Measurements from ENCODE around the gene LTBP3. TPM values are rescaled to one million over a fixed set of nuclear protein-coding genes. Genes with fewer than 3 reads are reported as not detected.
A peak's percentile ranks its signal among the peaks of the same experiment; 100 is the strongest.

LTBP3 gene
- total and polyA plus RNA-seq, 2 of the 13 experiments (the other 11 are each of a cell fraction or from before 2014, with no cell fraction given), result 12.2 to 68.1 TPM

- TF ChIP-seq FOXJ3 (CRISPR knock-in tag; IDR thresholded peaks at IDR 0.05; ENCODE audit: borderline replicate concordance) (no peak), HOXA7 (CRISPR knock-in tag; IDR thresholded peaks at IDR 0.05) (no peak), SALL1 (CRISPR knock-in tag; IDR thresholded peaks at IDR 0.05) (peak; percentile 94), RXRA (CRISPR knock-in tag; IDR thresholded peaks at IDR 0.05) (peak; percentile 86; the same call in 1 of the 2 replicates), MTF2 (CRISPR knock-in tag; IDR thresholded peaks at IDR 0.05; ENCODE audit: borderline replicate concordance) (no peak; the same call in 1 of the 2 replicates), ATF7-NPFF (CRISPR knock-in tag; IDR thresholded peaks at IDR 0.05; ENCODE audit: low read depth) (peak; percentile 37; the same call in 1 of the 2 replicates), ZSCAN12 (CRISPR knock-in tag; IDR thresholded peaks at IDR 0.05) (no peak), PTBP1 (IDR thresholded peaks at IDR 0.05; ENCODE audit: low read depth, low read length, poor library complexity, severe bottlenecking) (no peak), MIER3 (CRISPR knock-in tag; IDR thresholded peaks at IDR 0.05; ENCODE audit: borderline replicate concordance) (no peak), ATF5 (CRISPR knock-in tag; IDR thresholded peaks at IDR 0.05; ENCODE audit: low read depth) (no peak), PRDM4 (CRISPR knock-in tag; IDR thresholded peaks at IDR 0.05; ENCODE audit: borderline replicate concordance) (no peak), CENPT (CRISPR knock-in tag; IDR thresholded peaks at IDR 0.05; ENCODE audit: low read depth) (no peak), IRF9 (CRISPR knock-in tag; IDR thresholded peaks at IDR 0.05; ENCODE audit: borderline replicate concordance) (no peak; the same call in 1 of the 2 replicates), ZFP82 (CRISPR knock-in tag; IDR thresholded peaks at IDR 0.05; ENCODE audit: borderline replicate concordance) (no peak; the same call in none of the 2 replicates), ZNF782 (CRISPR knock-in tag; IDR thresholded peaks at IDR 0.05; ENCODE audit: borderline replicate concordance) (0 out of 2 replicates have a peak, but pooled peaks have one; percentile 54), HHEX (CRISPR knock-in tag; IDR thresholded peaks at IDR 0.05) (no peak), ZNF790 (CRISPR knock-in tag; IDR thresholded peaks at IDR 0.05; ENCODE audit: borderline replicate concordance) (peak; percentile 75; the same call in 1 of the 2 replicates), ZKSCAN5 (CRISPR knock-in tag; IDR thresholded peaks at IDR 0.05) (no peak), STAT5B (CRISPR knock-in tag; IDR thresholded peaks at IDR 0.05) (no peak)
- TF ChIP-seq, protein P1, sequence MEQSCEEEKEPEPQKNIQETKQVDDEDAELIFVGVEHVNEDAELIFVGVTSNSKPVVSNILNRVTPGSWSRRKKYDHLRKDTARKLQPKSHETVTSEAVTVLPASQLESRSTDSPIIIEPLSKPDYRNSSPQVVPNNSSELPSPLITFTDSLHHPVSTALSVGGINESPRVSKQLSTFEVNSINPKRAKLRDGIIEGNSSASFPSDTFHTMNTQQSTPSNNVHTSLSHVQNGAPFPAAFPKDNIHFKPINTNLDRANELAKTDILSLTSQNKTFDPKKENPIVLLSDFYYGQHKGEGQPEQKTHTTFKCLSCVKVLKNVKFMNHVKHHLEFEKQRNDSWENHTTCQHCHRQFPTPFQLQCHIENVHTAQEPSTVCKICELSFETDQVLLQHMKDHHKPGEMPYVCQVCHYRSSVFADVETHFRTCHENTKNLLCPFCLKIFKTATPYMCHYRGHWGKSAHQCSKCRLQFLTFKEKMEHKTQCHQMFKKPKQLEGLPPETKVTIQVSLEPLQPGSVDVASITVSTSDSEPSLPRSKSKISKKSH (CRISPR knock-in tag; IDR thresholded peaks at IDR 0.05; ENCODE audit: borderline replicate concordance), result peak; percentile 77; the same call in 1 of the 2 replicates
- TF ChIP-seq, protein P2, sequence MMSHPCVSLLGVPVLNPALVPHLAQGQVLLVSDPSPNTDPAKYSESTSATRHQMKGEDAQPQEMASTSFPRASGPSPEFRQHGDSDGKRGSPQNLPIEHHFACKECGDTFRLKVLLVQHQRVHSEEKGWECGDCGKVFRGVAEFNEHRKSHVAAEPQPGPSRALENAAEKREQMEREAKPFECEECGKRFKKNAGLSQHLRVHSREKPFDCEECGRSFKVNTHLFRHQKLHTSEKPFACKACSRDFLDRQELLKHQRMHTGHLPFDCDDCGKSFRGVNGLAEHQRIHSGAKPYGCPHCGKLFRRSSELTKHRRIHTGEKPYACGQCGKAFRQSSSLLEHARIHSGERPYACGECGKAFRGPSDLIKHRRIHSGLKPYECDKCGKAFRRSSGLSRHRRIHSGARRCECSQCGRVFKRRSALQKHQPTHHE (CRISPR knock-in tag; IDR thresholded peaks at IDR 0.05; ENCODE audit: borderline replicate concordance), result no peak; the same call in 1 of the 2 replicates
Observed at GRCh38 chr11:65497141-65498041, 60.8 kb downstream of the LTBP3 start (continued).
